Activated CD8-positive, alpha-beta T cell treated with anti-CD3 and anti-CD28 coated beads for 36 hours (primary cell): ENCODE measurements around the gene N4BP3. TPM values are rescaled to one million over a fixed set of nuclear protein-coding genes. Genes with fewer than 3 reads are reported as not detected.

Experiments used
- ATAC-seq: fragments of 200-7000 bp; cut with Tn5 transposase; one replicate; pipeline ENCODE4 v1.10.0; 2021; ENCODE audit warnings: mild to moderate bottlenecking, moderate library complexity
- CTCF ChIA-PET: fragments of 350-600 bp; sonication (Branson Sonifier 250); formaldehyde crosslinking; loops from one replicate; lab custom pipeline; 2021; ENCODE audit warnings: antibody characterized with exemption; lab: Charles Lee
- POLR2A ChIA-PET: fragments of 350-600 bp; sonication (Branson Sonifier 250); formaldehyde crosslinking; loops from one replicate; lab custom pipeline; 2021; ENCODE audit warnings: antibody characterized with exemption; lab: Charles Lee
- DNase-seq: peaks from one replicate; pipeline ENCODE4 v3.0.0-alpha.2; 2020
- H3K27ac Mint-ChIP-seq: one replicate; pipeline ENCODE4 v1.8.0; 2021; ENCODE audit warnings: mild to moderate bottlenecking, mixed read lengths
- H3K27me3 Mint-ChIP-seq: one replicate; pipeline ENCODE4 v1.8.0; 2021; ENCODE audit warnings: mixed read lengths
- H3K36me3 Mint-ChIP-seq: one replicate; pipeline ENCODE4 v1.8.0; 2021; ENCODE audit warnings: low read depth, mixed read lengths
- H3K4me1 Mint-ChIP-seq: one replicate; pipeline ENCODE4 v1.8.0; 2021; ENCODE audit warnings: low read depth, mixed read lengths
- H3K4me3 Mint-ChIP-seq: one replicate; pipeline ENCODE4 v1.8.0; 2021; ENCODE audit warnings: mild to moderate bottlenecking, moderate library complexity, mixed read lengths
- H3K9me3 Mint-ChIP-seq: one replicate; pipeline ENCODE4 v1.8.0; 2021; ENCODE audit warnings: mixed read lengths
- intact Hi-C: fragments of 100-400 bp; cut with micrococcal nuclease; formaldehyde crosslinking; loops from one replicate; pipeline ENCODE4 v1.10.0; 2022
- total RNA-seq, 2 experiments: library from RNA; stranded (reverse); gene quantifications; one replicate each; pipeline ENCODE4 v1.2.3, GENCODE V29; 2021
- TF ChIP-seq, protein P1 (sequence below): fragments of 200-600 bp; IDR thresholded peaks from one replicate; pipeline ENCODE4 v1.8.0; 2022; ENCODE audit warnings: antibody characterized with exemption, mild to moderate bottlenecking

The N4BP3 gene
- total RNA-seq, 2 experiments from 2014 or later = 33.2 to 33.4 TPM

DNA sequence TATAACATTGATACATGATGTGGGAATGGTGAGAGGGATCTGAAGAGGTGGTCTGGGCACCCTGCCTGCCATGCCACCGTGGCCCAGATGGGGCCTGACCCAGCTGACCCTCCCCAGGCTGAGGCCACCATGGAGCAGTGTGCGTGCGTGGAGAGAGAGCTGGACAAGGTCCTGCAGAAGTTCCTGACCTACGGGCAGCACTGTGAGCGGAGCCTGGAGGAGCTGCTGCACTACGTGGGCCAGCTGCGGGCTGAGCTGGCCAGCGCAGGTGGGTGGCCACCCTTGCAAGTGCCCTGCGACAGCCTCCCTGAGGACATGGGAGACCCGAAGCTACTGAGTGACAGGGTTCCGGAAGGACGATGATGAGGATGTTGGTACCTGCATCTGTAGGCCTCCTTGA lies 24.7 kb downstream of the N4BP3 start:
- Mint-ChIP-seq H3K9me3 (no peaks in the 10 kb centered on the region), H3K27ac (no peak overlapping the region), H3K4me3 (no peak overlapping the region), H3K36me3 (peaks cover 29% of the 10 kb centered on the region), H3K27me3 (no peaks in the 10 kb centered on the region), H3K4me1 (peaks cover 10% of the 10 kb centered on the region)
- ChIA-PET POLR2A (interaction anchor here (0.6 to 4.1 kb wide), 4 partner anchors 10 to 51 kb away, joined by 3 to 37 read pairs (median 4); no protein-coding TSS in a partner anchor), CTCF (interaction anchor here (1.2 to 5.1 kb wide), 4 partner anchors 14 to 62 kb away, joined by 3 to 56 read pairs (median 16); no protein-coding TSS in a partner anchor)
- TF ChIP-seq, protein P1, sequence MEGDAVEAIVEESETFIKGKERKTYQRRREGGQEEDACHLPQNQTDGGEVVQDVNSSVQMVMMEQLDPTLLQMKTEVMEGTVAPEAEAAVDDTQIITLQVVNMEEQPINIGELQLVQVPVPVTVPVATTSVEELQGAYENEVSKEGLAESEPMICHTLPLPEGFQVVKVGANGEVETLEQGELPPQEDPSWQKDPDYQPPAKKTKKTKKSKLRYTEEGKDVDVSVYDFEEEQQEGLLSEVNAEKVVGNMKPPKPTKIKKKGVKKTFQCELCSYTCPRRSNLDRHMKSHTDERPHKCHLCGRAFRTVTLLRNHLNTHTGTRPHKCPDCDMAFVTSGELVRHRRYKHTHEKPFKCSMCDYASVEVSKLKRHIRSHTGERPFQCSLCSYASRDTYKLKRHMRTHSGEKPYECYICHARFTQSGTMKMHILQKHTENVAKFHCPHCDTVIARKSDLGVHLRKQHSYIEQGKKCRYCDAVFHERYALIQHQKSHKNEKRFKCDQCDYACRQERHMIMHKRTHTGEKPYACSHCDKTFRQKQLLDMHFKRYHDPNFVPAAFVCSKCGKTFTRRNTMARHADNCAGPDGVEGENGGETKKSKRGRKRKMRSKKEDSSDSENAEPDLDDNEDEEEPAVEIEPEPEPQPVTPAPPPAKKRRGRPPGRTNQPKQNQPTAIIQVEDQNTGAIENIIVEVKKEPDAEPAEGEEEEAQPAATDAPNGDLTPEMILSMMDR = no peak
- intact Hi-C loops = no loop called here
- DNase-seq (no peak), ATAC-seq (no peak)

DNA sequence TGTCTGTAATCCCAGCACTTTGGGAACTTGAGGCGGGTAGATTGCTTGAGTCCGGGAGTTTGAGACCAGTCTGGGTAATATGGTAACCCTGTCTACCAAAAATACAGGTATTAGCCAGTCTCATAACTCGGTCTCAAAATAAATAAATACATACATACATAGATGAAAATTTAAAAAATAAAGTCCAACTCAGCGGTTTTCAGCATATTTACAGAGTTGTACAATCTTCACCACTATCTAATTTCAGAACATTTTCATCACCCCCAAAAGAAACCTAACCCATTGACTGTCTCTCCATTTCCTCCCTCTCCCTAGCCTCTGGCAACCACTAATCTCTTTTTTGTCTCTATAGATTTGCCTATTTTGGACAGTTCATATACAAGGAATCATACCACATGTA lies 28.2 kb downstream of the N4BP3 start:
- TF ChIP-seq, protein P1 = no peak
- ChIA-PET POLR2A (no interaction called here), CTCF (interaction anchor here (1.5 to 20.3 kb wide), 3 partner anchors 10 to 67 kb away, joined by 5 to 319 read pairs (median 9); partner anchors contain the start of gene RMND5B)
- Mint-ChIP-seq H3K27ac (no peak overlapping the region), H3K27me3 (no peaks in the 10 kb centered on the region), H3K4me3 (no peak overlapping the region), H3K36me3 (peaks cover 29% of the 10 kb centered on the region), H3K4me1 (peaks cover 11% of the 10 kb centered on the region), H3K9me3 (no peaks in the 10 kb centered on the region)
- DNase-seq (no peak), ATAC-seq (no peak)
- intact Hi-C loops = no loop called here

DNA sequence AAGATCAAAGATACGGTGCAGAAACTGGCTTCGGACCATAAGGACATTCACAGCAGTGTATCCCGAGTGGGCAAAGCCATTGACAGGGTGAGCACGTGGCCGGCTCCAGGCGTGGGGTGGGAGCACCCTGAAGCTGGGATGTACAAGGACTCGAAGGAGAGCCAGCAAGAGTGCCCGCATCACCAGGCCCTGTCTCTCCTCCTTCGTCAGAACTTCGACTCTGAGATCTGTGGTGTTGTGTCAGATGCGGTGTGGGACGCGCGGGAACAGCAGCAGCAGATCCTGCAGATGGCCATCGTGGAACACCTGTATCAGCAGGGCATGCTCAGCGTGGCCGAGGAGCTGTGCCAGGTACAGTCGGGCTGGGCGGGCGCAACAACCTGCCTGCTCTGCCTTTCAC lies 29.3 kb downstream of the N4BP3 start:
- no peaks in the 10 kb centered on the region for H3K27me3 Mint-ChIP-seq
- ChIA-PET POLR2A (interaction anchor here (1.2 to 3.0 kb wide), 2 partner anchors 10 to 22 kb away, joined by 3 to 14 read pairs; partner anchors contain the start of gene NHP2), CTCF (interaction anchor here (1.8 to 20.3 kb wide), 3 partner anchors 11 to 68 kb away, joined by 5 to 319 read pairs (median 84); partner anchors contain the start of gene RMND5B)
- no peaks in the 10 kb centered on the region for H3K9me3 Mint-ChIP-seq
- peaks cover 12% of the 10 kb centered on the region for H3K4me1 Mint-ChIP-seq
- intact Hi-C loops = no loop called here
- peaks cover 38% of the 10 kb centered on the region for H3K36me3 Mint-ChIP-seq
- no peak overlapping the region for H3K4me3 Mint-ChIP-seq
- no peak overlapping the region for H3K27ac Mint-ChIP-seq
- TF ChIP-seq, protein P1 = no peak
- ATAC-seq = no peak
- DNase-seq = no peak

DNA sequence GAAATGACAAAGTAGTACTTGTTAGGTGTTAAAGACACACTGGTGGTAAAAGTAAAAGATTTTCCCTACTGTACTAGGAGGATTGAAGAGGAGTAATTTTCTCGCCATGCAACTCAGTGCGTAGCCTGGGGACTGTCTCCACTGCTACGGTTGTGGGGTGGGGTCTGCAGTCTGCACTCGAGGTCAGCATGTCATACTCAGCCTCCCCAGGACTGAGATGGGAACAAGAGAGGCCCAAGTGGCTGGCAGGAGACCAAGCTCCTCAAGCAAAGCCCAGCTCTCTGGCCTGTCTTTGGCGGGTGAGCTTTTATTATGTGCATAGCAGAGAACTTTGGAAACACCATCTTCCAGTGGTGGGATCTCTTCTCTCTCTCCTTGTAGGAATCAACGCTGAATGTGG lies 29.9 kb downstream of the N4BP3 start:
- Mint-ChIP-seq H3K4me1 (peaks cover 14% of the 10 kb centered on the region), H3K4me3 (no peak overlapping the region), H3K36me3 (peaks cover 41% of the 10 kb centered on the region), H3K27ac (peak overlapping the region; percentile 20), H3K9me3 (no peaks in the 10 kb centered on the region), H3K27me3 (no peaks in the 10 kb centered on the region)
- ATAC-seq = no peak
- CTCF ChIA-PET = interaction anchor here (1.8 to 20.3 kb wide), 4 partner anchors 7 to 68 kb away, joined by 5 to 319 read pairs (median 48); partner anchors contain the start of gene RMND5B
- POLR2A ChIA-PET = interaction anchor here (1.0 to 3.0 kb wide), 3 partner anchors 9 to 22 kb away, joined by 3 to 14 read pairs (median 4); partner anchors contain the start of gene NHP2
- DNase-seq = no peak
- TF ChIP-seq, protein P1 = no peak
- intact Hi-C loops = no loop called here

DNA sequence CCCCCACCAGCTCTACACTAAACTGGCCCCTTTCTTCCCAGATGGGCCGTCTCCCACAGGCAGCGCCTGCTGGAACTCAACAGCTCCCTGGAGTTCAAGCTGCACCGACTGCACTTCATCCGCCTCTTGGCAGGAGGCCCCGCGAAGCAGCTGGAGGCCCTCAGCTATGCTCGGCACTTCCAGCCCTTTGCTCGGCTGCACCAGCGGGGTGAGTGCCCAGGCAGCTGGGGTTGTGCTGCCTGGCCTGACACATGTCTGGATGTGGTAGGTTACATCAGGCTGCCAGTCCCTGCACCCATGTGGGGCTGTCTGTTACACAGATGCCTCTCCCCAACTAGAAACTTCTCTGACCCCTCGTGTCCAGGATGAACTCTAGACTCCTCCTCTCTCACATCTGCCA lies 30.6 kb downstream of the N4BP3 start:
- peak overlapping the region; percentile 58 for H3K27ac Mint-ChIP-seq
- H3K9me3 Mint-ChIP-seq = no peaks in the 10 kb centered on the region
- no peaks in the 10 kb centered on the region for H3K27me3 Mint-ChIP-seq
- H3K4me3 Mint-ChIP-seq = no peak overlapping the region
- intact Hi-C loops = no loop called here
- peaks cover 44% of the 10 kb centered on the region for H3K36me3 Mint-ChIP-seq
- ATAC-seq = no peak
- POLR2A ChIA-PET = interaction anchor here (1.0 to 3.0 kb wide), 3 partner anchors 9 to 28 kb away, joined by 4 to 14 read pairs (median 5); partner anchors contain the start of gene NHP2
- TF ChIP-seq, protein P1 = no peak
- no peak for DNase-seq
- H3K4me1 Mint-ChIP-seq = peaks cover 18% of the 10 kb centered on the region
- CTCF ChIA-PET = interaction anchor here (2.7 to 20.3 kb wide), 3 partner anchors 8 to 69 kb away, joined by 13 to 319 read pairs (median 84); no protein-coding TSS in a partner anchor
